Prostate gland (tissue), 2 donors: ENCODE data around the gene UBR2. TPM values are rescaled to one million over a fixed set of nuclear protein-coding genes. Genes with fewer than 3 reads are reported as not detected.

Experiments
- DNase-seq: peaks from one replicate; pipeline ENCODE4 v3.0.0-alpha.2; 2019; ENCODE audit warnings: low spot score
- H3K27ac ChIP-seq, 2 donors: fragments of 200-600 bp; sonication (generic); 2 replicates each; pipeline ENCODE4 v1.5.1; 2017 to 2019
- H3K27me3 ChIP-seq: fragments of 200-600 bp; sonication (generic); replicated peaks from 2 replicates; pipeline ENCODE4 v1.5.1; 2019; ENCODE audit not compliant: insufficient read depth
- H3K36me3 ChIP-seq, 2 donors: fragments of 200-600 bp; sonication (generic); 1 replicate in 1 of 2; 2 replicates in 1 of 2; pipeline versions ENCODE4 v1.5.1 to v1.8.1; 2017 to 2019
- H3K4me1 ChIP-seq: fragments of 200-600 bp; sonication (generic); replicated peaks from 2 replicates; pipeline ENCODE4 v1.5.1; 2019
- H3K4me3 ChIP-seq, 2 donors: fragments of 200-600 bp; sonication (generic); 2 replicates each; pipeline ENCODE4 v1.5.1; 2017 to 2019
- H3K9me3 ChIP-seq: fragments of 200-600 bp; sonication (generic); 2 replicates; pipeline ENCODE4 v1.5.1; 2017
- POLR2A ChIP-seq: fragments of 450-650 bp; IDR thresholded peaks from one replicate; pipeline ENCODE4 v1.6.1; 2016; ENCODE audit warnings: antibody characterized with exemption, mild to moderate bottlenecking
- POLR2AphosphoS5 ChIP-seq: sonication (generic); formaldehyde crosslinking; IDR thresholded peaks from one replicate; pipeline ENCODE4 v1.6.1; 2017; ENCODE audit warnings: antibody characterized with exemption
- WGBS: methylation state at CpG from one replicate; pipeline ENCODE4 v1.1.5; 2018; 5-methylcytosine and 5-hydroxymethylcytosine counted together
- intact Hi-C: fragments of 100-400 bp; cut with DNase I; formaldehyde crosslinking; loops from one replicate; pipeline ENCODE4 v1.14.2; 2022
- total RNA-seq, 2 donors: library from RNA; depleted of rRNA; stranded (reverse); fragments of >200 nt; gene quantifications; one replicate each; pipeline ENCODE4 v1.1.0, GENCODE V29; 2016
- TF ChIP-seq, protein P1 (sequence below), 4 experiments: fragments of 200-600 bp in 2 of 4; fragments of 450-650 bp in 2 of 4; sonication (generic) in 2 of 4; IDR thresholded peaks; 1 replicate in 3 of 4; 2 replicates in 1 of 4; pipeline ENCODE4 v1.5.1; 2016 to 2019; ENCODE audit warnings: antibody characterized with exemption in 4 of 4, mild to moderate bottlenecking in 2 of 4, moderate library complexity in 2 of 4

UBR2 gene
- total RNA-seq, 2 donors from 2014 or later: 24.2 to 25.6 TPM

DNA sequence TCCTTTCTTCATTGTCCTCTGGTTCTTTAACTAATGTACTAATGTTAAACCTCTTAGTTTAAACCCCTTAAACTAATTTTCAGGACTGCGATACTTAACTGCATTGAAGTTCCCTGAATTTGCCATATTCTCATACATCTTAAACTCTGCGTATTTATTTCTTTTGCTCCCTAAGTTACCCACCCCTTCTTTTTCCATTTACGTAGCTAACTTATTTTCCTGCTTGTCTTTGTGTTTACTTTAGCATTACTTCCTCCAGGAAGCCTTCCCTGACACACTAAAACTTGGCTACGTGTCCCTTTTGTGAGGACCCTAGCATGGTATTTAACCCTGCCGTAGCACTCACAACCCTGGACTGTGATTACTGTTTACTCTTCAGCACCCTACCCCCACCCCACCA is 79.0 kb downstream of the UBR2 start:
- no peak overlapping the region for H3K27ac ChIP-seq
- intact Hi-C loops: no loop called here
- no peaks in the 10 kb centered on the region for H3K9me3 ChIP-seq
- no peak for DNase-seq
- H3K4me3 ChIP-seq: no peak overlapping the region
- H3K36me3 ChIP-seq: peaks cover 4 to 11% of the 10 kb centered on the region in 2 donors
- WGBS: 84% methylated on average over 5 of the region's 5 CpGs
- no peaks in the 10 kb centered on the region for H3K27me3 ChIP-seq
- H3K4me1 ChIP-seq: no peaks in the 10 kb centered on the region
- TF ChIP-seq POLR2A: no peak
- no peak for TF ChIP-seq POLR2AphosphoS5
- TF ChIP-seq, protein P1, sequence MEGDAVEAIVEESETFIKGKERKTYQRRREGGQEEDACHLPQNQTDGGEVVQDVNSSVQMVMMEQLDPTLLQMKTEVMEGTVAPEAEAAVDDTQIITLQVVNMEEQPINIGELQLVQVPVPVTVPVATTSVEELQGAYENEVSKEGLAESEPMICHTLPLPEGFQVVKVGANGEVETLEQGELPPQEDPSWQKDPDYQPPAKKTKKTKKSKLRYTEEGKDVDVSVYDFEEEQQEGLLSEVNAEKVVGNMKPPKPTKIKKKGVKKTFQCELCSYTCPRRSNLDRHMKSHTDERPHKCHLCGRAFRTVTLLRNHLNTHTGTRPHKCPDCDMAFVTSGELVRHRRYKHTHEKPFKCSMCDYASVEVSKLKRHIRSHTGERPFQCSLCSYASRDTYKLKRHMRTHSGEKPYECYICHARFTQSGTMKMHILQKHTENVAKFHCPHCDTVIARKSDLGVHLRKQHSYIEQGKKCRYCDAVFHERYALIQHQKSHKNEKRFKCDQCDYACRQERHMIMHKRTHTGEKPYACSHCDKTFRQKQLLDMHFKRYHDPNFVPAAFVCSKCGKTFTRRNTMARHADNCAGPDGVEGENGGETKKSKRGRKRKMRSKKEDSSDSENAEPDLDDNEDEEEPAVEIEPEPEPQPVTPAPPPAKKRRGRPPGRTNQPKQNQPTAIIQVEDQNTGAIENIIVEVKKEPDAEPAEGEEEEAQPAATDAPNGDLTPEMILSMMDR (IDR thresholded peaks at IDR 0.05): no peak

DNA sequence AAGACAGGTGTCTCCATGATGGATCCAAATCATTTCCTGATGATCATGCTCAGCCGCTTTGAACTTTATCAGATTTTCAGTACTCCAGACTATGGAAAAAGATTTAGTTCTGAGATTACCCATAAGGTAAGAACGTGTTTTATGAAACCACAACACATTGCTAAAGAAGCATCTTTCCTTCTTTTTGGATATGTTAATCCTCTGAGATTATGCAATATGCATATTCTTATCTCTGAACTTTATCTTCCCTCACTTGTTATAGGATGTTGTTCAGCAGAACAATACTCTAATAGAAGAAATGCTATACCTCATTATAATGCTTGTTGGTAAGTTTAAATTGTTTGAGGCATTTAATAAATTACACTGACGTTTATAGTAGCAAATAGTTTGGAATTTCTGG is 80.4 kb downstream of the UBR2 start:
- H3K27me3 ChIP-seq: no peaks in the 10 kb centered on the region
- no peak overlapping the region for H3K27ac ChIP-seq
- no peaks in the 10 kb centered on the region for H3K9me3 ChIP-seq
- peaks cover 4 to 11% of the 10 kb centered on the region in 2 donors for H3K36me3 ChIP-seq
- WGBS: 76% methylated on average over 3 of the region's 3 CpGs
- intact Hi-C loops: no loop called here
- H3K4me1 ChIP-seq: no peaks in the 10 kb centered on the region
- no peak for DNase-seq
- H3K4me3 ChIP-seq: no peak overlapping the region
- TF ChIP-seq POLR2AphosphoS5 (no peak), POLR2A (no peak)
- TF ChIP-seq, protein P1 (IDR thresholded peaks at IDR 0.05): no peak

DNA sequence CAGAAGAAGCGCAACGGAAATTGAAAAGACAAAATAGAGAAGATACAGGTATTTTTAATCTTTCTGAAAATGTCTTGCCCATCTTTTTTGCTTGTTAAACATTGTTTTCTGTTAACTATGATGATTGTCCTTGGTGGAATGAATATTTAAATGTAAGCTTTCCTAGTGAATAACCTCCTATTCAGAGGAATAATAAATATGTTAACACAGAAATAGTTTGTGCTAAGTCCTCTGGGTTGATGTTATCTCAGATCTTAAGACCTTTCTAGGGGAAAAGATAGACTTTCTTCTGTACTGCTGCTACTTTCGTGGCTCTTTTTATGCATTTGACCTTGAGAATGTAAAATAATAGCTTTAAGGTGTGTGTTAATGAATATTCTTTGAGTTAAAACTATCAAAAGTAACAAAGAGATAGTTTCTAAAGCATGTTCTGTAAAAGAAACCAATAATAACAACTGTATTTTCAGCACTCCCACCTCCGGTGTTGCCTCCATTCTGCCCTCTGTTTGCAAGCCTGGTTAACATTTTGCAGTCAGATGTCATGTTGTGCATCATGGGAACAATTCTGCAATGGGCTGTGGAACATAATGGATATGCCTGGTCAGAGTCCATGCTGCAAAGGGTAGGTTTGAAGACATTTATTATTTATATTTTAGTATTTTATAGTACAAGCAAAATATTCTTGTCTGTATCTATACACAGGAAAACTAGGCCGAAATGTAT is 88.4 kb downstream of the UBR2 start:
- DNase-seq: no peak
- Histone ChIP-seq H3K27me3 (no peaks in the 10 kb centered on the region), H3K4me1 (no peaks in the 10 kb centered on the region), H3K9me3 (no peaks in the 10 kb centered on the region), H3K4me3 (no peak overlapping the region), H3K36me3 (no peaks in the 10 kb centered on the region), H3K27ac (no peak overlapping the region)
- WGBS: 88% methylated on average over 5 of the region's 5 CpGs
- TF ChIP-seq, protein P1 (IDR thresholded peaks at IDR 0.05): no peak
- intact Hi-C loops: no loop called here

DNA sequence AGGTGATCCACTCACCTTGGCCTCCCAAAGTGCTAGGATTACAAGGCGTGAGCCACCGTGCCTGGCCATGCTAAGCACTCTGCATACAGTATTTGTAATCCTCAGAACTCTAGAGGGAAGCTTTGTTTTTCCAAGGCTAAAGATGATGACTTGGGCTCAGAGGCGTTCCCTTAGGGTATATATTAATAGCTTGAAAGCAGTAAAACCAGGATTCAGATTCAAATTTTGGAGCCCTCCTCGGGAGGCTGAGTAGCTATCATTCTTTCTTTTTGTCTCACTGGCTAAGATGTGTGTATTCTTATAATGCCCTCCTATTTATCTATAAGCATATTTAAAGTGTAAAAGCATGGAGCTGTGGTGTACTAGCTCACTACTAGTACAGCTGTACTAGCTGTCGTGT is 90.0 kb downstream of the UBR2 start:
- TF ChIP-seq POLR2AphosphoS5: no peak
- TF ChIP-seq, protein P1 (IDR thresholded peaks at IDR 0.05): no peak
- intact Hi-C loops: no loop called here
- Histone ChIP-seq H3K36me3 (peaks cover 0 to 1% of the 10 kb centered on the region in 2 donors), H3K4me3 (no peak overlapping the region), H3K4me1 (no peaks in the 10 kb centered on the region), H3K27ac (no peak overlapping the region), H3K9me3 (no peaks in the 10 kb centered on the region), H3K27me3 (no peaks in the 10 kb centered on the region)
- WGBS: 89% methylated on average over 5 of the region's 5 CpGs
- DNase-seq: no peak

DNA sequence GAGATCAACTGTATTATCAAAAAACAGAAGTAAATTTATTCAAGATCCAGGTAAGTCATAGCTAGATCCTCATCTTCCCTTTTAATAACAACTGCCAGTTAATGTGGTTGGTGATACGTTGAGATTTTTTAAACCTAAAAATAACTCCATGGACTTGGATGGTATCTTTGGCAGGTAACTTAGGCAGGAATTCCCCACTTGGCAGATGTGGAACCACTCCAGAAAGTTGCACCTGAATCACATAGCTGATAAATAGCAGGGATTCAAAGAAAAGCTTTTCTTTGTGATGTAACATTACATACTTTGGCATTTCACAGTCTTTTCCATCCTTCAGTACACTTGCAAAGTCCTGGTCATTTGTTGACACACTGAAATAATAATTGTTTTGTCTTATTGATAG is 96.0 kb downstream of the UBR2 start:
- Histone ChIP-seq H3K4me3 (no peak overlapping the region), H3K36me3 (peaks cover 5 to 7% of the 10 kb centered on the region in 2 donors), H3K27ac (no peak overlapping the region), H3K27me3 (no peaks in the 10 kb centered on the region), H3K9me3 (no peaks in the 10 kb centered on the region), H3K4me1 (no peaks in the 10 kb centered on the region)
- WGBS: 23% methylated on average over 1 of the region's 1 CpG
- no peak for TF ChIP-seq POLR2AphosphoS5
- TF ChIP-seq POLR2A: no peak
- TF ChIP-seq, protein P1 (IDR thresholded peaks at IDR 0.05): no peak
- no peak for DNase-seq
- intact Hi-C loops: loop anchor here (5.0 kb wide), 1 partner anchor 217 kb away; the partner anchor contains the start of gene RPL7L1
